Ectodermal cell (in vitro differentiated cells): Measurements from ENCODE around the gene DAPK1.
"Not testable (repeated sequence)": the region's sequence is repeated elsewhere in the genome, so short reads cannot be mapped to it uniquely, and the experiment has no call there.

Experiments
- H3K27ac ChIP-seq: 2 replicates; pipeline ENCODE4 v1.7.0; 2013; ENCODE audit warnings: mild to moderate bottlenecking, low read depth, low read length; ENCODE audit not compliant: insufficient read depth, poor library complexity, severe bottlenecking
- H3K27me3 ChIP-seq: 2 replicates; pipeline ENCODE4 v1.7.0; 2013; ENCODE audit warnings: mild to moderate bottlenecking, low read length; ENCODE audit not compliant: insufficient read depth, control insufficient read depth, poor library complexity, severe bottlenecking
- H3K36me3 ChIP-seq: one replicate; pipeline ENCODE4 v1.7.0; 2013; ENCODE audit warnings: low read length; ENCODE audit not compliant: control insufficient read depth, insufficient read depth
- H3K4me1 ChIP-seq: one replicate; pipeline ENCODE4 v1.7.0; 2013; ENCODE audit warnings: low read length; ENCODE audit not compliant: control insufficient read depth, insufficient read depth
- H3K4me3 ChIP-seq: 2 replicates; pipeline ENCODE4 v1.7.0; 2013; ENCODE audit warnings: low read depth, low read length, control low read depth; ENCODE audit not compliant: insufficient read depth
- H3K9me3 ChIP-seq: 2 replicates; pipeline ENCODE4 v1.7.0; 2013; ENCODE audit warnings: mild to moderate bottlenecking, low read length, moderate library complexity; ENCODE audit not compliant: control insufficient read depth
- WGBS, 2 experiments: methylation state at CpG; one replicate each; pipeline ENCODE4 v1.1.7; 2013; ENCODE audit warnings: missing lambda C conversion rate in 2 of 2; 5-methylcytosine and 5-hydroxymethylcytosine counted together

Gene DAPK1

GRCh38 chr9:87542141-87542540 lies 44.5 kb downstream of the DAPK1 start:
- Histone ChIP-seq H3K4me1 (no peaks in the 10 kb centered on the region), H3K9me3 (no peaks in the 10 kb centered on the region), H3K27me3 (no peaks in the 10 kb centered on the region), H3K36me3 (no peaks in the 10 kb centered on the region), H3K4me3 (no peak overlapping the region), H3K27ac (no peak overlapping the region)
- WGBS, 2 experiments = 78 to 82% methylated on average over 2 of the region's 2 CpGs

DNA sequence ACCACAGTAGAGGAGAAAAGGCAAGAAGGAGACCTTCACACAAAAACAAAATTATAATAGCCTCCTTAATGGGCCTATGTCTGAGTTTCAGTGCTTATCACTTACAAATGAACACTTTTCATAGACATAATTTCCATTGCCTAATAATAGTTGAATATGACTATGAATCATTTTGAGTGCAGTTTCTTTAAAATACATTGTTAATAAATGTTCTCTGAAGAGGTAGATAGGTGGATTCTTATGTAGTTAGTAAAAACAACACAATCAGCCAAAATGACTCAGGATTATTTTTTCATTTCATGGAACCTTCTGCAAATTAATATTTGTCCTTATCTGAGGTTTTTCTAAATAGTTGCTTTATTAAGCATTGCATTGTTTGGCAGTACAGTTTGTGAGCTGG lies 45.6 kb downstream of the DAPK1 start:
- Histone ChIP-seq H3K4me3 (no peak overlapping the region), H3K4me1 (no peaks in the 10 kb centered on the region), H3K36me3 (no peaks in the 10 kb centered on the region), H3K9me3 (no peaks in the 10 kb centered on the region), H3K27me3 (no peaks in the 10 kb centered on the region), H3K27ac (no peak overlapping the region)

GRCh38 chr9:87545858-87546257 lies 48.2 kb downstream of the DAPK1 start:
- Histone ChIP-seq H3K4me1 (no peaks in the 10 kb centered on the region), H3K27me3 (no peaks in the 10 kb centered on the region), H3K4me3 (no peak overlapping the region), H3K36me3 (no peaks in the 10 kb centered on the region), H3K9me3 (no peaks in the 10 kb centered on the region), H3K27ac (no peak overlapping the region)
- 77 to 82% methylated on average over 1 of the region's 1 CpG for WGBS, 2 experiments

- Histone ChIP-seq H3K4me3 (no peak overlapping the region), H3K27me3 (no peaks in the 10 kb centered on the region), H3K27ac (no peak overlapping the region), H3K4me1 (no peaks in the 10 kb centered on the region), H3K36me3 (no peaks in the 10 kb centered on the region), H3K9me3 (no peaks in the 10 kb centered on the region)
- WGBS, 2 experiments = 82 to 83% methylated on average over 7 of the region's 7 CpGs
Measured at GRCh38 chr9:87546704-87547103, 49.0 kb downstream of the DAPK1 start.

DNA sequence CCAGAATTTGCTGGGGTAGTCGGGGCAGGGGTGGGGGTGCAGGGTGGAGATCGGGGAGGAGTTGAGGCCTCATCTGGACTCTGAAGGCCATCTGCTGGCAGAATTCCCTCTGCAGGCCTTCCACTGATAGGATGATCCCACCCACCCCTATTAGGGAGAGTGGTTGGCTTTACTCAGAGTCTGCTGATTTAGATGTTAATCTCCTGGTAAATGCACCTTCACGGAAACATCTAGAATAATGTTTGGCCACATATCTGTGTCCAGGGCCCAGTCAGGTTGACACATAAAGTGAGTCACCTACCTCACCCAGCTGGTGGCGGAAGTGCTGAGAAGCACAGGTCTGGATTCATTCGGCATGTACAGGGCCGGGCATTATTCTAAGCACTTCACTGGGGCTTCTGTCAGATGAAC lies 50.0 kb downstream of the DAPK1 start:
- WGBS, 2 experiments = 83 to 87% methylated on average over 6 of the region's 6 CpGs
- no peak overlapping the region for H3K27ac ChIP-seq

GRCh38 chr9:87548159-87548558 lies 50.5 kb downstream of the DAPK1 start:
- Histone ChIP-seq H3K4me3 (no peak overlapping the region), H3K9me3 (no peaks in the 10 kb centered on the region), H3K36me3 (no peaks in the 10 kb centered on the region), H3K27me3 (no peaks in the 10 kb centered on the region), H3K4me1 (no peaks in the 10 kb centered on the region), H3K27ac (no peak overlapping the region)
- WGBS, 2 experiments = 76 to 80% methylated on average over 3 of the region's 3 CpGs

More for the DNA sequence above, 50.0 kb downstream of the DAPK1 start:
- no peak overlapping the region for H3K4me3 ChIP-seq
- H3K9me3 ChIP-seq = no peaks in the 10 kb centered on the region
- no peaks in the 10 kb centered on the region for H3K36me3 ChIP-seq
- H3K27me3 ChIP-seq = no peaks in the 10 kb centered on the region
- no peaks in the 10 kb centered on the region for H3K4me1 ChIP-seq

DNA sequence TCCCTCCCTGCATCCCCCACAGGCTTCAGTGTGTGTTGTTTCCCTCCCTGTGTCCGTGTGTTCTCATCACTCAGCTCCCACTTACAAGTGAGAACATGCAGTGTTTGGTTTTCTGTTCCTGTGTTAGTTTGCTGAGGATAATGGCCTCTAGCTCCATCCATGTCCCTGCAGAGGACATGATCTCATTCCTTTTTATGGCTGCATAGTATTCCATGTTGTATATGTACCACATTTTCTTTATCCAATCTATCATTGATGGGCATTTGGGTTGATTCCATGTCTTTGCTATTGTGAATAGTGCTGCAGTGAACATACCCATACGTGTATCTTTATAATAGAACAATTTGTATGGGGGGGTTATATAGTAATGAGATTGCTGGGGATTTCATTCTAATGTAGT lies 51.4 kb downstream of the DAPK1 start:
- not testable (repeated sequence) for H3K4me1 ChIP-seq, H3K36me3 ChIP-seq, H3K27ac ChIP-seq, H3K27me3 ChIP-seq, H3K9me3 ChIP-seq, H3K4me3 ChIP-seq
- 89 to 100% methylated on average over 2 of the region's 2 CpGs for WGBS, 2 experiments

DNA sequence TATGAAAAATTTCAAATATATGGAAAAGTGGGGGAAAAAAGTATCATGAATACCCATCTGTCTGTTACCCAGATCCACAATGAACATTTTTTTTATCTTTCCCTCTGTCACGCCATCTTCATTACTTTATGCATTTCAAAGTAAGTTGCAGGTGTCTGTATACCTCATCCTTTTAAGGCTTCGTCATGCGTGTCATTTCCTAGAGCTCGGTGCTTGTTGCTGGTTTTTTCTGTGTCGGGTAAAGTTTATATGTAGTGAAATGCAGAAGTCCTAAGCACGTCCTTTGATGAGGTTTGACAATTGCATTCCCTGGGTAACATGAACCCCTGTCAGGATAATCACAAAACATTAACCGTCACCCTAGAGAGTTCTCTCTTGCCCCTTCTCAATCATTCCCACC lies 52.1 kb downstream of the DAPK1 start:
- no peaks in the 10 kb centered on the region for H3K36me3 ChIP-seq
- H3K9me3 ChIP-seq = no peaks in the 10 kb centered on the region
- no peaks in the 10 kb centered on the region for H3K27me3 ChIP-seq
- WGBS, 2 experiments = 86 to 90% methylated on average over 7 of the region's 7 CpGs
- no peaks in the 10 kb centered on the region for H3K4me1 ChIP-seq
- no peak overlapping the region for H3K4me3 ChIP-seq
- H3K27ac ChIP-seq = no peak overlapping the region

GRCh38 chr9:87550253-87550954 lies 52.7 kb downstream of the DAPK1 start:
- 93 to 94% methylated on average over 5 of the region's 5 CpGs for WGBS, 2 experiments
- Histone ChIP-seq H3K27me3 (no peaks in the 10 kb centered on the region), H3K36me3 (no peaks in the 10 kb centered on the region), H3K9me3 (no peaks in the 10 kb centered on the region), H3K27ac (no peak overlapping the region), H3K4me3 (no peak overlapping the region), H3K4me1 (no peaks in the 10 kb centered on the region)

DNA sequence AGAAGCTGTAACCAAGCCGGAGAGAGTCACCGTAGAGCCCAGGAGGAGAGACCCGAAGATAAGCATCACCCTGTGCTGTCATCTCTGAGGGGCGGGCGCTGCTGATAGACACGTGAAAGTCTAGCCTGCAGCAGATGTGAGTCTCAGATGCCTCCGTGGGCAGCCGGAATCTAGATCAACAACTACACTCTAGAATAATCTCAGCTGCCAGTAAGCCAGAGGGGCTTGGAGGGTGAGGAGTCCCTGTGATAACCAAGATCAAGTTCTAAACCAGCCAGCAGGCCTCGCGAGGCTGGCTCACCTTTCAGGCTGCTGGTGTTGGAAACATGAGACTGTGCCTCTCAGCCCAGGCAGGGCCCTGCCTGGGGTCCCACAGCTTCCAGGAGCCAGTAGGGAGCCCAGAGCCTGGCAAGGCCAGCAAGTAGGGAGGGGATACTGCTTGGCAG lies 54.1 kb downstream of the DAPK1 start:
- Histone ChIP-seq H3K27ac (no peak overlapping the region), H3K36me3 (no peaks in the 10 kb centered on the region), H3K27me3 (no peaks in the 10 kb centered on the region), H3K9me3 (no peaks in the 10 kb centered on the region), H3K4me1 (no peaks in the 10 kb centered on the region), H3K4me3 (no peak overlapping the region)
- 90 to 94% methylated on average over 10 of the region's 10 CpGs for WGBS, 2 experiments
